GM12878 (cell line): Measurements from ENCODE around the gene PREB.

ENCODE experiments used
- CHD1 ChIP-seq: IDR thresholded peaks from 2 replicates; pipeline ENCODE4 v1.6.1; 2012; ENCODE audit warnings: low read depth, low read length, improper control_type of control experiment
- CHD4 ChIP-seq: fragments of 200-600 bp; sonication (generic); IDR thresholded peaks from 2 replicates; pipeline ENCODE4 v1.6.1; 2016; ENCODE audit warnings: mild to moderate bottlenecking
- CREB1 ChIP-seq: IDR thresholded peaks from 2 replicates; pipeline ENCODE4 v1.6.1; 2012; ENCODE audit warnings: low read depth, mild to moderate bottlenecking, inconsistent platforms
- FOS ChIP-seq: IDR thresholded peaks from 3 replicates; pipeline ENCODE4 v1.6.1; 2011; ENCODE audit warnings: borderline replicate concordance; ENCODE audit not compliant: insufficient read length; ENCODE audit errors: extremely low read depth
- HDAC2 ChIP-seq: fragments of 200-600 bp; sonication (generic); IDR thresholded peaks from 2 replicates; pipeline ENCODE4 v1.6.1; 2017
- JUND ChIP-seq: IDR thresholded peaks from 2 replicates; pipeline ENCODE4 v1.6.1; 2012; ENCODE audit warnings: low read depth, mild to moderate bottlenecking, low read length, improper control_type of control experiment, moderate library complexity
- NFIC ChIP-seq: IDR thresholded peaks from 2 replicates; pipeline ENCODE4 v1.6.1; 2012; ENCODE audit warnings: low read depth, mild to moderate bottlenecking, inconsistent platforms, low read length, moderate library complexity
- ZBED1 ChIP-seq: IDR thresholded peaks from 2 replicates; pipeline ENCODE4 v1.6.1; 2016; ENCODE audit warnings: borderline replicate concordance
- TF ChIP-seq, protein P1 (sequence below), 3 experiments: IDR thresholded peaks in 2 of 3; conservative IDR thresholded peaks in 1 of 3; 2 replicates each; pipeline ENCODE4 v1.5.1; 2011; ENCODE audit warnings: low read depth in 3 of 3, low read length in 3 of 3, mild to moderate bottlenecking in 3 of 3, control low read depth in 2 of 3, moderate library complexity in 2 of 3, inconsistent platforms in 1 of 3, mixed read lengths in 1 of 3; ENCODE audit not compliant: control insufficient read depth in 2 of 3, insufficient read depth in 1 of 3; ENCODE audit errors: extremely low read depth in 1 of 3

- TF ChIP-seq, protein P1, sequence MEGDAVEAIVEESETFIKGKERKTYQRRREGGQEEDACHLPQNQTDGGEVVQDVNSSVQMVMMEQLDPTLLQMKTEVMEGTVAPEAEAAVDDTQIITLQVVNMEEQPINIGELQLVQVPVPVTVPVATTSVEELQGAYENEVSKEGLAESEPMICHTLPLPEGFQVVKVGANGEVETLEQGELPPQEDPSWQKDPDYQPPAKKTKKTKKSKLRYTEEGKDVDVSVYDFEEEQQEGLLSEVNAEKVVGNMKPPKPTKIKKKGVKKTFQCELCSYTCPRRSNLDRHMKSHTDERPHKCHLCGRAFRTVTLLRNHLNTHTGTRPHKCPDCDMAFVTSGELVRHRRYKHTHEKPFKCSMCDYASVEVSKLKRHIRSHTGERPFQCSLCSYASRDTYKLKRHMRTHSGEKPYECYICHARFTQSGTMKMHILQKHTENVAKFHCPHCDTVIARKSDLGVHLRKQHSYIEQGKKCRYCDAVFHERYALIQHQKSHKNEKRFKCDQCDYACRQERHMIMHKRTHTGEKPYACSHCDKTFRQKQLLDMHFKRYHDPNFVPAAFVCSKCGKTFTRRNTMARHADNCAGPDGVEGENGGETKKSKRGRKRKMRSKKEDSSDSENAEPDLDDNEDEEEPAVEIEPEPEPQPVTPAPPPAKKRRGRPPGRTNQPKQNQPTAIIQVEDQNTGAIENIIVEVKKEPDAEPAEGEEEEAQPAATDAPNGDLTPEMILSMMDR (IDR thresholded peaks at IDR 0.05 in 2 of 3, conservative IDR thresholded peaks at IDR 0.05 in 1 of 3; ENCODE audit: control insufficient read depth in 2 of 3, extremely low read depth in 1 of 3, insufficient read depth in 1 of 3, low read depth in 3 of 3, low read length in 3 of 3), result no peak
- no peak for TF ChIP-seq CHD4
- no peak for TF ChIP-seq ZBED1
- TF ChIP-seq FOS, result no peak
- TF ChIP-seq HDAC2, result no peak
- TF ChIP-seq CHD1, result no peak
- no peak for TF ChIP-seq JUND
- no peak for TF ChIP-seq NFIC
- TF ChIP-seq CREB1, result no peak
Observed at GRCh38 chr2:27109083-27109482, 25.4 kb downstream of the PREB start.
